Kidney (tissue), 14 donors: ENCODE data around the gene FRAS1. TPM values are rescaled to one million over a fixed set of nuclear protein-coding genes. Genes with fewer than 3 reads are reported as not detected.

Experiments
- DNase-seq, 5 donors: peaks; one replicate each; pipeline ENCODE4 v3.0.0-alpha.2; 2013 to 2020
- FAIRE-seq: peaks from 2 replicates; lab custom pipeline; 2012; peaks lifted over from hg19 to GRCh38; lab: Jason Lieb, UNC
- H3K27ac ChIP-seq, 2 donors: one replicate each; pipeline ENCODE4 v1.7.0; 2013; ENCODE audit warnings: low read depth in 2 of 2, low read length in 2 of 2, inconsistent platforms in 1 of 2
- H3K27me3 ChIP-seq: one replicate; pipeline ENCODE4 v1.7.1; 2013; ENCODE audit warnings: low read length, inconsistent platforms; ENCODE audit not compliant: control insufficient read depth, insufficient read depth
- H3K36me3 ChIP-seq, 3 donors: one replicate each; pipeline versions ENCODE4 v1.7.0 to v1.7.1; 2013; ENCODE audit warnings: low read length in 3 of 3, control low read depth in 1 of 3, inconsistent platforms in 1 of 3; ENCODE audit not compliant: insufficient read depth in 3 of 3, control insufficient read depth in 2 of 3
- H3K4me1 ChIP-seq, 3 donors: one replicate each; pipeline versions ENCODE4 v1.7.0 to v1.7.1; 2013; ENCODE audit warnings: low read length in 3 of 3, inconsistent platforms in 1 of 3, low read depth in 1 of 3; ENCODE audit not compliant: control insufficient read depth in 2 of 3, insufficient read depth in 2 of 3
- H3K4me3 ChIP-seq, 3 donors: one replicate each; pipeline versions ENCODE4 v1.7.0 to v1.8.1; 2013; ENCODE audit warnings: low read length in 3 of 3, control low read depth in 1 of 3, inconsistent platforms in 1 of 3
- H3K9ac ChIP-seq, 3 donors: one replicate each; pipeline versions ENCODE4 v1.7.0 to v1.7.1; 2013; ENCODE audit warnings: low read length in 3 of 3, control low read depth in 1 of 3, inconsistent platforms in 1 of 3
- H3K9me3 ChIP-seq, 3 donors: one replicate each; pipeline versions ENCODE4 v1.7.0 to v1.7.1; 2013; ENCODE audit warnings: low read length in 3 of 3, control low read depth in 1 of 3, inconsistent platforms in 1 of 3; ENCODE audit not compliant: control insufficient read depth in 2 of 3, insufficient read depth in 1 of 3
- CTCF ChIP-seq: IDR thresholded peaks from 3 replicates; pipeline ENCODE4 v1.5.1; 2012; ENCODE audit warnings: mild to moderate bottlenecking, moderate library complexity, borderline replicate concordance; ENCODE audit not compliant: insufficient read depth; ENCODE audit errors: extremely low read depth
- intact Hi-C: fragments of 100-400 bp; cut with DNase I; formaldehyde crosslinking; loops from one replicate; pipeline ENCODE4 v1.11.1; 2022
- polyA plus RNA-seq: library from polyadenylated mRNA; stranded (reverse); fragments of 350-450 nt; fragmentation: Illumina TruSeq; extraction: RNeasy Lipid Tissue Mini Kit (QIAGEN cat#74804); gene quantifications from one replicate; pipeline ENCODE4 v1.2.3, GENCODE V29; 2014; ENCODE audit warnings: low read depth, low replicate concordance; ENCODE audit not compliant: insufficient read depth
- total RNA-seq: library from RNA; stranded (reverse); fragmentation: NEBNext Ultra II Directional; extraction: Animal tissue kit (Norgen Biotek cat#: 25700); gene quantifications from one replicate; pipeline ENCODE4 v1.2.1, GENCODE V29; 2021
- donor health status: control.
- donor health status: control.
- donor health status: control.
- donor health status: control.
- donor health status: control.
- donor health status: DM: yes; HTN: yes; CAD: no.
- donor health status: Normal renal cell carcinoma (clear cell type).

FRAS1 gene
- total and polyA plus RNA-seq, 2 donors from 2014 or later: 6.5 to 31.5 TPM

- H3K27me3 ChIP-seq: no peaks in the 10 kb centered on the region
- H3K27ac ChIP-seq: no peak overlapping the region
- DNase-seq: no peak
- no peak overlapping the region for H3K9ac ChIP-seq
- H3K36me3 ChIP-seq: no peaks in the 10 kb centered on the region
- H3K4me1 ChIP-seq: peaks cover 0 to 6% (median 2%) of the 10 kb centered on the region in 3 donors
- no peak overlapping the region for H3K4me3 ChIP-seq
- intact Hi-C loops: no loop called here
- no peak for TF ChIP-seq CTCF
- no peak for FAIRE-seq
- no peaks in the 10 kb centered on the region for H3K9me3 ChIP-seq
Measured at GRCh38 chr4:78560296-78560963, 503.3 kb downstream of the FRAS1 start.

- H3K36me3 ChIP-seq: no peaks in the 10 kb centered on the region
- H3K4me3 ChIP-seq: no peak overlapping the region
- peak in 1 of 5 donors; percentile 61 for DNase-seq
- no peak overlapping the region for H3K9ac ChIP-seq
- H3K27ac ChIP-seq: no peak overlapping the region
- FAIRE-seq: no peak
- no peaks in the 10 kb centered on the region for H3K27me3 ChIP-seq
- intact Hi-C loops: no loop called here
- TF ChIP-seq CTCF: no peak
- peaks cover 0 to 6% (median 2%) of the 10 kb centered on the region in 3 donors for H3K4me1 ChIP-seq
- no peaks in the 10 kb centered on the region for H3K9me3 ChIP-seq
Measured at GRCh38 chr4:78561677-78562076, 504.6 kb downstream of the FRAS1 start.

DNA sequence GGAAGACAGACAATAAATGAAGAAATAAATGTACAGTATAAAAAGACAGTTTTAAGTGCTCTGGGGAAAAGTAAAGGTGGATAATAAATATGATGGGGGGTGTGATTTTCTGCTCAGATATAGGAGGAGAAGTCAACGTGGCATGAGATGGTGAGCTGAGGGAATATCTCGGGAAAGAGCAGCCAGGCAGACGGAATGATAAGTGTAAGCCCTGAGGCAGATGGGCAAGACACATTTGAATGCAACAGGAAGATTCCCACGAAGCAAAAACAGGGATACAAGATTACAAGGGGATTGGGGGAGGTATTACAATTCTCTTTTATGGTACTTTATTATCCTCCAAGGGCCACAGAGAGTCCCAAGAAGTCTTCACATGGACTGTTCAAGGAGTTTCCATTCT, 505.6 kb downstream of the FRAS1 start:
- intact Hi-C loops: no loop called here
- no peak for TF ChIP-seq CTCF
- no peak overlapping the region for H3K27ac ChIP-seq

More for the DNA sequence above, 505.6 kb downstream of the FRAS1 start:
- H3K9me3 ChIP-seq: no peaks in the 10 kb centered on the region
- H3K9ac ChIP-seq: no peak overlapping the region
- H3K4me3 ChIP-seq: no peak overlapping the region
- no peaks in the 10 kb centered on the region for H3K36me3 ChIP-seq
- peaks cover 0 to 6% (median 2%) of the 10 kb centered on the region in 3 donors for H3K4me1 ChIP-seq
- FAIRE-seq (no peak), DNase-seq (no peak)
- no peaks in the 10 kb centered on the region for H3K27me3 ChIP-seq
